Prostate gland (tissue), 2 donors: ENCODE results near the gene KCNQ1. TPM values are rescaled to one million over a fixed set of nuclear protein-coding genes. Genes with fewer than 3 reads are reported as not detected.

ENCODE experiments used
- DNase-seq: peaks from one replicate; pipeline ENCODE4 v3.0.0-alpha.2; 2019; ENCODE audit warnings: low spot score
- H3K27ac ChIP-seq, 2 donors: fragments of 200-600 bp; sonication (generic); 2 replicates each; pipeline ENCODE4 v1.5.1; 2017 to 2019
- H3K27me3 ChIP-seq: fragments of 200-600 bp; sonication (generic); replicated peaks from 2 replicates; pipeline ENCODE4 v1.5.1; 2019; ENCODE audit not compliant: insufficient read depth
- H3K36me3 ChIP-seq, 2 donors: fragments of 200-600 bp; sonication (generic); 1 replicate in 1 of 2; 2 replicates in 1 of 2; pipeline versions ENCODE4 v1.5.1 to v1.8.1; 2017 to 2019
- H3K4me1 ChIP-seq: fragments of 200-600 bp; sonication (generic); replicated peaks from 2 replicates; pipeline ENCODE4 v1.5.1; 2019
- H3K4me3 ChIP-seq, 2 donors: fragments of 200-600 bp; sonication (generic); 2 replicates each; pipeline ENCODE4 v1.5.1; 2017 to 2019
- H3K9me3 ChIP-seq: fragments of 200-600 bp; sonication (generic); 2 replicates; pipeline ENCODE4 v1.5.1; 2017
- CTCF ChIP-seq, 4 experiments: fragments of 200-600 bp in 2 of 4; fragments of 450-650 bp in 2 of 4; sonication (generic) in 2 of 4; IDR thresholded peaks; 1 replicate in 3 of 4; 2 replicates in 1 of 4; pipeline ENCODE4 v1.5.1; 2016 to 2019; ENCODE audit warnings: antibody characterized with exemption in 4 of 4, mild to moderate bottlenecking in 2 of 4, moderate library complexity in 2 of 4
- POLR2A ChIP-seq: fragments of 450-650 bp; IDR thresholded peaks from one replicate; pipeline ENCODE4 v1.6.1; 2016; ENCODE audit warnings: antibody characterized with exemption, mild to moderate bottlenecking
- POLR2AphosphoS5 ChIP-seq: sonication (generic); formaldehyde crosslinking; IDR thresholded peaks from one replicate; pipeline ENCODE4 v1.6.1; 2017; ENCODE audit warnings: antibody characterized with exemption
- WGBS: methylation state at CpG from one replicate; pipeline ENCODE4 v1.1.5; 2018; 5-methylcytosine and 5-hydroxymethylcytosine counted together
- intact Hi-C: fragments of 100-400 bp; cut with DNase I; formaldehyde crosslinking; loops from one replicate; pipeline ENCODE4 v1.14.2; 2022
- total RNA-seq, 2 donors: library from RNA; depleted of rRNA; stranded (reverse); fragments of >200 nt; gene quantifications; one replicate each; pipeline ENCODE4 v1.1.0, GENCODE V29; 2016

The KCNQ1 gene
- total RNA-seq, 2 donors from 2014 or later, result 10.0 to 33.8 TPM

GRCh38 chr11:2653198-2653551 lies 208.4 kb downstream of the KCNQ1 start:
- Histone ChIP-seq H3K4me1 (no peaks in the 10 kb centered on the region), H3K36me3 (no peaks in the 10 kb centered on the region), H3K9me3 (no peaks in the 10 kb centered on the region), H3K4me3 (no peak overlapping the region), H3K27ac (no peak overlapping the region), H3K27me3 (no peaks in the 10 kb centered on the region)
- intact Hi-C loops, result no loop called here
- no peak for DNase-seq
- no peak for TF ChIP-seq POLR2A
- TF ChIP-seq CTCF (IDR thresholded peaks at IDR 0.05), result no peak
- no peak for TF ChIP-seq POLR2AphosphoS5
- 100% methylated on average over 1 of the region's 1 CpG for WGBS

GRCh38 chr11:2653930-2654739 lies 209.3 kb downstream of the KCNQ1 start:
- intact Hi-C loops, result no loop called here
- Histone ChIP-seq H3K36me3 (no peaks in the 10 kb centered on the region), H3K9me3 (no peaks in the 10 kb centered on the region), H3K27ac (no peak overlapping the region), H3K4me1 (no peaks in the 10 kb centered on the region), H3K27me3 (no peaks in the 10 kb centered on the region), H3K4me3 (no peak overlapping the region)
- DNase-seq, result no peak
- no peak for TF ChIP-seq CTCF (IDR thresholded peaks at IDR 0.05)
- TF ChIP-seq POLR2AphosphoS5, result no peak
- no peak for TF ChIP-seq POLR2A
- 92% methylated on average over 16 of the region's 16 CpGs for WGBS

GRCh38 chr11:2655016-2655719 lies 210.4 kb downstream of the KCNQ1 start:
- Histone ChIP-seq H3K27me3 (no peaks in the 10 kb centered on the region), H3K4me1 (no peaks in the 10 kb centered on the region), H3K4me3 (no peak overlapping the region), H3K36me3 (no peaks in the 10 kb centered on the region), H3K27ac (no peak overlapping the region), H3K9me3 (no peaks in the 10 kb centered on the region)
- no peak for DNase-seq
- intact Hi-C loops, result no loop called here
- 87% methylated on average over 6 of the region's 6 CpGs for WGBS
- no peak for TF ChIP-seq POLR2A
- TF ChIP-seq CTCF (IDR thresholded peaks at IDR 0.05), result no peak
- no peak for TF ChIP-seq POLR2AphosphoS5

- Histone ChIP-seq H3K9me3 (no peaks in the 10 kb centered on the region), H3K4me1 (no peaks in the 10 kb centered on the region), H3K27ac (no peak overlapping the region), H3K4me3 (no peak overlapping the region), H3K36me3 (no peaks in the 10 kb centered on the region), H3K27me3 (no peaks in the 10 kb centered on the region)
- intact Hi-C loops, result no loop called here
- 53% methylated on average over 6 of the region's 6 CpGs for WGBS
- DNase-seq, result no peak
- TF ChIP-seq POLR2AphosphoS5 (no peak), POLR2A (no peak), CTCF (IDR thresholded peaks at IDR 0.05) (no peak)
These were observed 211.2 kb downstream of the KCNQ1 start for GRCh38 chr11:2655834-2656622.
